Measurements from ENCODE around the gene SKOR1. TPM values are rescaled to one million over a fixed set of nuclear protein-coding genes. Genes with fewer than 3 reads are reported as not detected.

Gene SKOR1
- total and polyA plus RNA-seq, 3 experiments from 2014 or later = 0.06 to 0.16 (median 0.15) TPM

GRCh38 chr15:67816668-67817067, 8.6 kb upstream of the SKOR1 start:
- H3K27ac Mint-ChIP-seq = no peak overlapping the region
- H3K4me3 ChIP-seq (ENCODE audit: low read length) = no peak overlapping the region
- no peaks in the 10 kb centered on the region for H3K36me3 ChIP-seq (ENCODE audit: insufficient read depth, low read length)
- H3K4me1 Mint-ChIP-seq = peaks cover 6 to 13% (median 8%) of the 10 kb centered on the region in 3 donors
- H3K36me3 Mint-ChIP-seq = no peaks in the 10 kb centered on the region
- POLR2A ChIA-PET = no interaction called here
- H3K27ac ChIP-seq (ENCODE audit: low read depth, low read length) = no peak overlapping the region
- CTCF ChIA-PET = no interaction called here
- H3K4me1 ChIP-seq (ENCODE audit: insufficient read depth, low read length) = no peaks in the 10 kb centered on the region
- no peak overlapping the region for H3K4me3 Mint-ChIP-seq
- H3K9me3 ChIP-seq (ENCODE audit: low read length) = no peaks in the 10 kb centered on the region
- no peak for DNase-seq
- peaks cover 18% of the 10 kb centered on the region for H3K27me3 ChIP-seq (ENCODE audit: insufficient read depth, low read length, poor library complexity, severe bottlenecking)
- peaks cover 0 to 6% (median 4%) of the 10 kb centered on the region in 5 donors for H3K9me3 Mint-ChIP-seq
- H3K27me3 Mint-ChIP-seq = peaks cover 34 to 49% of the 10 kb centered on the region in 2 donors

DNA sequence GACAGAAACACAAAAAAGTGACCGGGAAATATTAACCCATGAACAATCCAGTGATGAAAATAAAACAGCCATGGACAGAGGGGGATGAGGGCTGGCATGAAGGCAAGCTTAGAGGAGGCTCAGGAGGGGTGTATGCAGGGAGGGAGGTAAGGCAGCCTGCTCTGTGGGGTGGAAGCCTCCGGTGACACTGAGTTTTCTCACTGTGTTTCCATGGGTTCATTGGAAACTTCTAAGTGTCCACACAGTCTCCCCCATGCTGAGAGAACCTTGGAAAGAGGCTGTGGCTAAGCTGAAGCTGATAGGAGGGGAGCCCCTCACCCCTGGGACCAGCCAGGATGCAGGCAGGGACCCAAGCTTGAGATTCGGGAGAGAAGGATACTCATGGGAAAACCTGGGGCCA, 6.8 kb upstream of the SKOR1 start:
- no peak overlapping the region for H3K4me3 Mint-ChIP-seq
- peaks cover 44 to 63% of the 10 kb centered on the region in 2 donors for H3K27me3 Mint-ChIP-seq
- Histone ChIP-seq H3K4me3 (ENCODE audit: low read length) (no peak overlapping the region), H3K27me3 (ENCODE audit: insufficient read depth, low read length, poor library complexity, severe bottlenecking) (peaks cover 27% of the 10 kb centered on the region), H3K9me3 (ENCODE audit: low read length) (no peaks in the 10 kb centered on the region), H3K36me3 (ENCODE audit: insufficient read depth, low read length) (no peaks in the 10 kb centered on the region), H3K27ac (ENCODE audit: low read depth, low read length) (no peak overlapping the region), H3K4me1 (ENCODE audit: insufficient read depth, low read length) (no peaks in the 10 kb centered on the region)
- ChIA-PET POLR2A (no interaction called here), CTCF (no interaction called here)
- H3K27ac Mint-ChIP-seq = no peak overlapping the region
- peaks cover 0 to 6% (median 4%) of the 10 kb centered on the region in 5 donors for H3K9me3 Mint-ChIP-seq
- peaks cover 17 to 27% (median 19%) of the 10 kb centered on the region in 3 donors for H3K4me1 Mint-ChIP-seq
- no peak for DNase-seq
- no peaks in the 10 kb centered on the region for H3K36me3 Mint-ChIP-seq

DNA sequence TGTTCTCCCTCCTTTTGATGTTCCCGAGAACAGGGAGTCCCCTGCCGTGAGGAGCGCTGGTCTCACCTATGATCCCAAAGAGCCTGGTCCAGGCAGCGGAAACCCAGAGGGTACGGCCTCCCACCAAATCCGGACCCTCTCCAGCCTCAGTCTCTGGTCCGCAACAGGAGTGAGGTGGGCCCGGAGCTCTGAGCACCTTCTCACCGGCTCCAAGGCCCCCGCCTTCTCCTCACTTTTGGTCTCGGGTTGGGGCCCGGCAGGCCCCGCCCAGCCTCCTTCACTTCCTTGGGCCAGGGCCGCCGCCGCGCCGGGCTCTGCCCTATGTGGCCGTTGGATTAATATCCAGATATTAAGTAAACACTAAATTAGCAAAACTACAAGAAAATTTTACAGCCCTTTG, 5.7 kb upstream of the SKOR1 start:
- peaks cover 38% of the 10 kb centered on the region for H3K27me3 ChIP-seq (ENCODE audit: insufficient read depth, low read length, poor library complexity, severe bottlenecking)
- H3K27me3 Mint-ChIP-seq = peaks cover 52 to 75% of the 10 kb centered on the region in 2 donors

GRCh38 chr15:67820122-67820991, 5.0 kb upstream of the SKOR1 start:
- peaks cover 42% of the 10 kb centered on the region for H3K27me3 ChIP-seq (ENCODE audit: insufficient read depth, low read length, poor library complexity, severe bottlenecking)
- no peak overlapping the region for H3K4me3 ChIP-seq (ENCODE audit: low read length)
- peaks cover 15% of the 10 kb centered on the region for H3K4me1 ChIP-seq (ENCODE audit: insufficient read depth, low read length)
- Mint-ChIP-seq H3K9me3 (peaks cover 0 to 6% (median 4%) of the 10 kb centered on the region in 5 donors), H3K36me3 (no peaks in the 10 kb centered on the region), H3K4me1 (peaks cover 25 to 46% (median 28%) of the 10 kb centered on the region in 3 donors), H3K27ac (peak overlapping the region in 3 of 8 donors; percentile 65 to 76 (median 70)), H3K4me3 (no peak overlapping the region), H3K27me3 (peaks cover 55 to 79% of the 10 kb centered on the region in 2 donors)
- no peak for DNase-seq
- POLR2A ChIA-PET = no interaction called here
- no peaks in the 10 kb centered on the region for H3K9me3 ChIP-seq (ENCODE audit: low read length)
- H3K27ac ChIP-seq (ENCODE audit: low read depth, low read length) = no peak overlapping the region
- H3K36me3 ChIP-seq (ENCODE audit: insufficient read depth, low read length) = no peaks in the 10 kb centered on the region
- CTCF ChIA-PET = no interaction called here

More for the DNA sequence above, 5.7 kb upstream of the SKOR1 start:
- Histone ChIP-seq H3K27ac (ENCODE audit: low read depth, low read length) (no peak overlapping the region), H3K4me3 (ENCODE audit: low read length) (no peak overlapping the region), H3K36me3 (ENCODE audit: insufficient read depth, low read length) (no peaks in the 10 kb centered on the region), H3K9me3 (ENCODE audit: low read length) (no peaks in the 10 kb centered on the region), H3K4me1 (ENCODE audit: insufficient read depth, low read length) (peaks cover 12% of the 10 kb centered on the region)
- no peaks in the 10 kb centered on the region for H3K36me3 Mint-ChIP-seq
- ChIA-PET POLR2A (no interaction called here), CTCF (no interaction called here)
- peaks cover 25 to 39% (median 28%) of the 10 kb centered on the region in 3 donors for H3K4me1 Mint-ChIP-seq
- H3K27ac Mint-ChIP-seq = no peak overlapping the region
- no peak for DNase-seq
- peaks cover 0 to 6% (median 4%) of the 10 kb centered on the region in 5 donors for H3K9me3 Mint-ChIP-seq
- peak overlapping the region in 1 of 7 donors; percentile 49 for H3K4me3 Mint-ChIP-seq

DNA sequence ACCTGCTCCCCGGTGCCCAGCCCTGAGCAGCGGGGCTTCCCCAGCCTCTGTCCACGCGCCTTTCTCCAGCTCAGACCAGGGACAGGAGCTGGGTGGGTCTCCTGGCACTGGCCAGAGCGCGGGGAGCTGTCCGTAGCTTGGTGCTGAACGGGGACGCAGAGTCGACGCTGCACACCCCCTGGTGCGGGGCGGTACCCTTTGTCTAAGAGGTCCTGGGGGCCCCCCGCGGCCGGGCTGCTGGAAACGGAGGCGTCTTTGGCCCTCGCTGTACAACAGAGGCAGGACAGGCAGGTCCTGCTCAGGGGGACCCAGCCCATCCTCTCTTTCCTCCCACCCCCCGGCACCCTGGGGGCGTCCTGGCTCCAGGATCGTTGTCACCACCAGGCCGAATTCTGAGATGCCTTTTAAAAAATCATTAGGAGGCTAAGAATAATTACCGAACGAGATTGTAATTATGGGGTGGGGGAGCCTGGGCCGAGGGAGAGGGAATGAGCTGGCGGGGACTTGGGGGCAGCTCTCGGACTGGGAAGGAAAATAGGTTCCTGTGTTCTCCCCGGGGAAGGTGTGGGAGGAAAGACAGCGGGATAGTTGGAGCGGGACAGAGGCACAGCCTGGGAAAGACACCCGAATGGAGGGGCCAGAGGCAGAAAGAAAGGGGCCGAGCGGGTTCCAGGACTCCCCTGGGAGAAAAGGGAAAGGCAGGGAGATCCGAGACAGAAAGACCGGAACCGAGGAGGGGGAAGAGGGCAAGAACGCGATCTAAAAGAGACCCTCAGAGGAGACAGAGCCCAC, 4.1 kb upstream of the SKOR1 start:
- peaks cover 60 to 87% of the 10 kb centered on the region in 2 donors for H3K27me3 Mint-ChIP-seq
- H3K4me1 Mint-ChIP-seq = peaks cover 27 to 54% (median 32%) of the 10 kb centered on the region in 3 donors
- ChIA-PET CTCF (no interaction called here), POLR2A (no interaction called here)
- peak overlapping the region in 2 of 8 donors; percentile 65 to 70 for H3K27ac Mint-ChIP-seq
- no peaks in the 10 kb centered on the region for H3K36me3 Mint-ChIP-seq
- H3K36me3 ChIP-seq (ENCODE audit: insufficient read depth, low read length) = no peaks in the 10 kb centered on the region
- no peak overlapping the region for H3K4me3 ChIP-seq (ENCODE audit: low read length)
- no peaks in the 10 kb centered on the region for H3K9me3 ChIP-seq (ENCODE audit: low read length)
- H3K4me1 ChIP-seq (ENCODE audit: insufficient read depth, low read length) = peaks cover 15% of the 10 kb centered on the region
- peaks cover 0 to 6% (median 0%) of the 10 kb centered on the region in 5 donors for H3K9me3 Mint-ChIP-seq
- peaks cover 45% of the 10 kb centered on the region for H3K27me3 ChIP-seq (ENCODE audit: insufficient read depth, low read length, poor library complexity, severe bottlenecking)
- H3K27ac ChIP-seq (ENCODE audit: low read depth, low read length) = no peak overlapping the region
- peak overlapping the region in 4 of 7 donors; percentile 6 to 58 (median 44) for H3K4me3 Mint-ChIP-seq
- no peak for DNase-seq

- Mint-ChIP-seq H3K27ac (peak overlapping the region in 3 of 8 donors; percentile 13 to 70 (median 40)), H3K9me3 (peaks cover 0 to 2% (median 0%) of the 10 kb centered on the region in 5 donors), H3K4me1 (peaks cover 30 to 58% (median 36%) of the 10 kb centered on the region in 3 donors), H3K36me3 (no peaks in the 10 kb centered on the region), H3K27me3 (peaks cover 63 to 84% of the 10 kb centered on the region in 2 donors), H3K4me3 (peak overlapping the region in 5 of 7 donors; percentile 36 to 86 (median 58))
- ChIA-PET POLR2A (no interaction called here), CTCF (no interaction called here)
- Histone ChIP-seq H3K9me3 (ENCODE audit: low read length) (no peaks in the 10 kb centered on the region), H3K27me3 (ENCODE audit: insufficient read depth, low read length, poor library complexity, severe bottlenecking) (peaks cover 48% of the 10 kb centered on the region), H3K36me3 (ENCODE audit: insufficient read depth, low read length) (no peaks in the 10 kb centered on the region), H3K4me3 (ENCODE audit: low read length) (no peak overlapping the region), H3K4me1 (ENCODE audit: insufficient read depth, low read length) (peaks cover 15% of the 10 kb centered on the region), H3K27ac (ENCODE audit: low read depth, low read length) (no peak overlapping the region)
- DNase-seq = no peak
Observed at GRCh38 chr15:67821784-67822440, 3.4 kb upstream of the SKOR1 start.

DNA sequence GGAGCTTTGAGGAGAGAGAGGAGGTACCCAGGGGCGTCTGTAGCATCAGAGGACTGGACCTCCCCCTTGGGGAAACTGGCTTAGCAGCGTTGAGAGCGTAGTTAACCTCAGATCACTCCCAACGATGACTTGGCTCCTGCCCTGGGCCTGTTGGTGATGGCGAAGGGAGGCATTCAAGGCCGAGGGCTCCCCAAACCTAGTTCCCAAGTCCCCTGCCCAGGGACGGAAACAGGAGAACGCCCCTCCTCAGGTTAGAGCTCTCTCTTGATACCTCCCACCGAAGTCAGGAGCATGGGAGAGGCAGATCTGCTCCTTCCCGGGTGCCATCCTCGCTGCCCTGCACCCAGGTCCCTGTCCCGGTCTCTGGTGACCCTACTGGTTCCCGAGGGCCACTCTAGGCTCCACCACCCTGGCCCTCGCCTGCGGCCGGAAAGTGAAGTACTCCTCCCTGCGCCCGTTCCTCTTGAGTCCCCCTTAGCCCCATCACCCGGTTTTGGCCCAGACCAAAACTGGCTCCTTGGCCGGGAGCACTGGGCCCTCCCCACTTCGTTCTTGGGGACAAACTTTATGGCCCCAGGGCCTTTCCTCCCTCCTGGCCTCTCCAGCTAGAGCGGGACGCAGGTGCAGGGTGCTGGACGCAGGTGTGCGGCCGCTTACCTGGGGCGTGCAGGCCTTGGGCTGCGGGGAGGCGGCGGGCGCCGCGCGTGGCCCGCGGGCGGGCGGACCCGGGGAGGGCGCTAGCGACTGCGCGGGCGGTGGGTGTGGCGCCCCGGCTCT, 2.6 kb upstream of the SKOR1 start:
- H3K4me1 ChIP-seq (ENCODE audit: insufficient read depth, low read length) = peaks cover 15% of the 10 kb centered on the region
- no peak overlapping the region for H3K4me3 ChIP-seq (ENCODE audit: low read length)
- peaks cover 48% of the 10 kb centered on the region for H3K27me3 ChIP-seq (ENCODE audit: insufficient read depth, low read length, poor library complexity, severe bottlenecking)
- Mint-ChIP-seq H3K4me1 (peaks cover 30 to 58% (median 36%) of the 10 kb centered on the region in 3 donors), H3K27me3 (peaks cover 63 to 76% of the 10 kb centered on the region in 2 donors), H3K9me3 (peaks cover 0 to 2% (median 0%) of the 10 kb centered on the region in 5 donors), H3K36me3 (no peaks in the 10 kb centered on the region), H3K27ac (peak overlapping the region in 2 of 8 donors; percentile 5 to 48), H3K4me3 (peak overlapping the region; percentile 32 to 66 (median 55))
- ChIA-PET CTCF (no interaction called here), POLR2A (no interaction called here)
- H3K36me3 ChIP-seq (ENCODE audit: insufficient read depth, low read length) = no peaks in the 10 kb centered on the region
- no peak overlapping the region for H3K27ac ChIP-seq (ENCODE audit: low read depth, low read length)
- DNase-seq = no peak
- H3K9me3 ChIP-seq (ENCODE audit: low read length) = no peaks in the 10 kb centered on the region

Measured in CD8-positive, alpha-beta memory T cell (primary cell).